ENCODE results near the gene CCDC188.
A peak's percentile ranks its signal among the peaks of the same experiment; 100 is the strongest.

The CCDC188 gene

DNA sequence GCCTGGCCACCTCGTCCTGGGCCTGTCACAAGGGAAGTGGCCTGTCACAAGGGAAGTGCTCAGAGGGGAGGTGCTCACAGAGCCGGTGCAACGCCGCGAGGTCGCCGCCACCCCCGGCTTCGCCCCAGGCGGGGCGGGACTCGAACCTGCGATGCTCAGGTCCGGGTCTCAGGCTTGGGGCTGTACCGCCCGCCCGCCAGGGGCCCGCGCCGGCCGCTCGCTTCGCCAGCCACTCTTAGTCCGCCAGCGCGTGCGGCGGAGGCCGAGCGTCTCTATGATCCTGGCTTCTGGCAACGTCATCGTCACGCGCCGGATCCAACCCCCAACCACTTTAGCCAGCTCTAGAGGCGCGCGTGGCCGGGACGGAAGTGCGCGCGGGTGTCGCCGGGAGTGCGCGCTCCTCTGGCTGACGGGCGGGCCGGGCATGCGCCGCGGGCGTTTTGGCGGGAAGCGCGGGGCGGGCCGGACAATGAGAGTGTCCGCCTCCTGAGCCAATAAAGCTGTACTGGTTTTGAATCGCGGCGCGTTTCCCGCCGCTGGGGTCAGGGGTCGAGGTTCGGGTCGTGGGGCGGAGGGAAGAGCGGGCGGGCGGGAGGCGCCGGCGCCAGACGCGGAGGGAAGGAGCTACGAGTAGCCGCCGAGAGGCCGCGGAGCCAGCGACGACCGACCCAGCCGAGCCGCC, 33.8 kb downstream of the CCDC188 start, which contains the start of gene TRMT2A:
TRMT2A (minus strand) TSS at position 276 of the 682 bp plus-strand sequence. CDS start 320 bp downstream, outside the sequence.
- DNase-seq (ENCODE audit: low read depth), result peak; percentile 95

- DNase-seq (ENCODE audit: low read depth), result no peak
Observed at GRCh38 chr22:20116376-20116950, 34.4 kb downstream of the CCDC188 start.

DNA sequence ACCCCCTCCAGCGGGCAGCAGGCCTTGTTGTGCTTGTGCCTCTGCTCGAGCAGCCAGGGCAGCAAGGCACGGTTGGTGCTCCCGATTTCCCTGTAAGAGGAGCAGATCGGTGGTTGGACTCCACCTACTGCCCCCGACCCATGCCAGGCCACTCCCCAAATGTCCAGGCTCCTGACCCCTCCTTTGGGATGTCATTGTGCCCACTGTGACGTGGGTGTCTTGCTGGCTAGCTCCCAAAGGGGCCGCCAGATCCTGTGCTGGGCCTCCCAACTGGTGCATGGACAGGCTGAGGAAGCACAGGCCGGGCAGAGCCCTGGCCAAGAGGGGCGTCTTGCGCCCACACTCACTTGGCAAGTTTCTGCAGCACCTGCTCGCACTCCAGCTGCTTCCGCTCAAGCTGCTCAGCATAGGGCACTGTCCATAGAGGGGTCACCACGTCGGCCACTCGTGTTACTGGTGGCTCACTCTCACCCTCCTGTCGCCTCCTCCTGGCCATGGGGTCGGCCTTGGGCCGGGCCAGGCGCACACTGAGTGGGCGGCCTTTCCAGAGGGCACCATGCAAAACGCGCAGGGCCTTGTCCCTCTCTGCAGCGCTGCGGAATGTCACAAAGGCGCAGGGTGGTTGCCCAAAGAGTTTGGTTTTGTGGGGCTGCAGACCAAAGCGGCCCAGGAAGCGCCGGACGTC, 35.0 kb downstream of the CCDC188 start, which contains the start of gene RANBP1:
RANBP1 (plus strand) TSS at position 414 of the 685 bp plus-strand sequence; CDS start at position 495, 81 bp downstream.
- DNase-seq (ENCODE audit: low read depth), result no peak

DNA sequence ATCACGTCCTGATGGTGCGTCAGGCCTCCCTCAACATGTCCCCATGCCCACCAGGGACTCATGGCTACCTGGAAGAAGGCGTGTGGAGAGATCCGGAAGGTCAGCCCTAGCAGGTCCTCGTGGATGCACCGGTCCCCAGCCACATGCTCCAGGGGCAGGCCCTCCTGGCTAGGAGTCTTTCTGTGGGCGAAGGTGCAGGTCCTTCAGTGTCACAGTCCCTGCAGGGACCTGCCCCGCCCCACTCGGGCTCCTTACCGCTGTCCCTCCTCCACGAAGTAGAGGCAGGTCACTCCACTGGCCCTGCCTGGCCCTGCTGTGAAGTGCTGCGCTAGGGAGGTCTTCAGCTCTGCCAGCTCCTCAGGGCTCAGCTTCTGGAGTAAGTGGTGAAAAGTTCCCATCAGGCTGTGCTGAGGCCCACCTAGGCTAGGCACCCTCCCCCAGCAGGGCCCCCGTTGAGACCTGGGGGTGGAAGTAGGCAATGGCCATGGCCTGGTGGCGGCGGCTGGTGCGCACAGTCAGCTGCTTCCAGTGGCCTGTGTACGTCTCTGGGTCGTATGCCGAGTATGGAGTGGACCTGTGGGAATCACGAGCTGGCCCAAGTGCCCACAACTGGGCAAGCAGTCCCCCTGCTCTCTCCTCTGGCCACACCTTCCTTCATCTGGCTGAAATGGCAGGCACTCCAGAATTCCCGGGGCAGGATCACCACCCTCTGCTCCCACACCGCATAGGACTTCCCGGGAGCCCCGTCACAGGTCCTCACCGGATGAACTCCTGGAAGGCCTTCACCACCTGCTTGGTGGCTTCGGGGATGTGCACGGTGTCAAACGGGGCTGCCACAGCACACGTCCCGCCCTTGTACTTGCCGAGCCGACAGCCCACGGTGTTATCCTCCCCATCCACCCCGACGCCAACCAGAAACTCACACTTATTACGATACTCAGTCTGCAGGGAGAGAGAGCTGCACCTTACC, 36.1 kb downstream of the CCDC188 start:
- no peak for DNase-seq (ENCODE audit: low read depth)

DNA sequence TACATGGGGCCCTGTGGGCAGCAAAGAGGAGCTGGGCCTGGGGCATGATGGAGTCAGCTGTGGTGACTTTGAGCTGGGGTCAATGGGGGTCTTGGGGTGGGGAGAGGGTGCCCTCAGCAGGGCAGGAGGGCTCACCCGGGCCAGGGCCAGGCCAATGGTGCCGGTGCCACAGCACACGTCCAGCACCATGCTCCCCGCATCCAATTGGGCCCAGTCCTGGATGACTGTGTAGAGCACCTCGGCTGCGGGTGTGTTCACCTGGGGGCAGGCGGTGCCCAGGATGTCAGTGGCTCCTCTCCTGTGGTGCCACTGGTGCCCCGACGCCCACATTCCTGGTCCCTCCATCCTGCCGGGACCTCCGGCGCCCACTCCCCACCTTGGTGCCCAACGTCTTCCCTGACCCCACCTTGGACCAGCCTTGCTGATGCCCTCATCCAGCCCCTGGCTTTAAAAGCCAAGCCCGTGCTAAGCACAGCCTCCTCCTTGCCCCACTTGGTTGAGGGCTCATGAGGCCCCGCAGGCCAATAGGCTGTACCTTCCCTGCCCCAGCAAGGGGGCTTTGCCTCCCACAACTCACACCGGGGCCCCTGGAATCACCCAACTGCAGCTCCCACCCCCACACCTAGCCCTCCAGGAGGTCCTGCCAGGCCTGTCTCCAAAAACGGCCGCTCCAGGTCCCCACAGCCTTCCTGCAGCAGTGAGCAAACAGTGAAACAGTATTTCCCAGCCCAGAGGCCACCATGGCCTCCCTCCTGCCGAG, 37.1 kb downstream of the CCDC188 start:
- no peak for DNase-seq (ENCODE audit: low read depth)

GRCh38 chr22:20112623-20113511, 38.0 kb downstream of the CCDC188 start:
- no peak for DNase-seq (ENCODE audit: low read depth)

DNA sequence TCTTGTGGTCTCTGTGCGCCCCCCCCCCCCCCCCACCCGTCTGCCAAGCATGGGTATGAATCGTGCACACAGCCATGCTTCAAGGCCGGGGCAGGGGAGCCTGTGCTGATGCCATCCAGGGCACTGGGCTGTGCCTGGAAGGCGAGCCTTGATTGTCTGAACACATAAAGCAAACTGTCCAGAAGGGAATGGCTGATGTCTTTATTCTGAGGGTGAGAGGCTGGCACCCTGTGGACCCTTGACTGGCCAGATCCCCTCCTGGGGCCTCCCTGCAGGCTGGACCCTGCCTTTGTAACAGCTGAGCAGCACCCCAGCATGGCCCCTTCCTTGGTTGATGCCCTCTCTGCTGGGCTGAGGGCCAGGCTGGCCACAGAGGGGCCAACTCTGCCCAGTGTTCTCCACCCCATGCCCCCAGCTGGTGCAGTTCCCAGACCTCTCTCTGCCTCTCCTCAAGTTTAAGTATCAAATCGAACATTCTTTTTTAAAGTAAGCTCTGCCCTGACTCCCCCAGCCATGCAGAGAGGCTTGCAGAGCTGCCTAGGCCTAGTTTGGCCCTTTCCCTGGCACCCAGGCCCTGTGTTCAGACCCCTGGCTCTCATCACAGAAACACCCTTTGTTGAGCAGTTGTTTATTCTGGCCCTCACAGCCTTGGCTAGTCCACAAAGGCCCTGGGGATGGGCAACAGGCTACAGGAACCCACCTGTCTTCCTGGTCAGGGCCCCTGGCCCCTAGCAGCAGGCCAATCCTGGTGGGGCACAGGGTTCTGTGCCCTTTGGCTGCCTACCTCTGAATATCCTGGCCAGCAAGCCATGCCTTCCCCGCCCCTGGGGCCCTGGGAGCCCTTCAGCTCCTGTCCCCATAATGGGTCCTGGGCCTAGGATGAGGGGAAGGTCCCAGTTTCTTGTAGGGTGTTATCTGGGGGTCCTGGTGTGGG, 38.9 kb downstream of the CCDC188 start:
- no peak for DNase-seq (ENCODE audit: low read depth)

DNA sequence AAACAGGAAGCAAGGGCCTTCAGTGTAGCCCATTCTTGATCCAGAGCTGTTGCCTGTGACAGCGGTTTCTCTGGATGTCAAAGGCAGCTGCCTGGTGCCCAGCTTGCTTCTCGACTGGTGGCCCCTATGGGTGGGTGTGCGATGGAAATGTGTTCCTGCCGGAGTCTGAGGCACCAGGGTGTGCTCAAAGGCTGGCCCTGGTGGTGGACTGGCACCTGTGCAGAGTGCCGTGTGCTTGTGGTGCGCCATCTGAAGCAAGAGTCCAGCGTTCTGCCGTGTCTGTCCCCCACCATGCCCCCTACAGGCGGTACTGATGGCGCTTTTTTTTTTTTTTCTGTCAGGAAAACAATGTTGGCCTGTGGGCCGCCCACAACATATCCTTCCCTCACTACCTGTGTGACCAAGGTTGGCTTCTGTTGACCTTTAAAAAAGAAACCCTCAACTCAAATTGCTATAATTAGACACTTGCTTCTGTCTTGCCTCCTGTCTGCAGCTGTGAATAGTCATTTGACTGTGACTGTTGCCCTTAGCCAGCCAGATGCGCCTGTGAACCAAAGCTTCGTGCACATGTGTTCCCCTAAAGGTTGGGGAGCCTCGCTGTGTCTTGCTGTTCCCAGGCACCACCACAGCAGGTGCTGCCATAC, 39.7 kb downstream of the CCDC188 start:
- no peak for DNase-seq (ENCODE audit: low read depth)

DNA sequence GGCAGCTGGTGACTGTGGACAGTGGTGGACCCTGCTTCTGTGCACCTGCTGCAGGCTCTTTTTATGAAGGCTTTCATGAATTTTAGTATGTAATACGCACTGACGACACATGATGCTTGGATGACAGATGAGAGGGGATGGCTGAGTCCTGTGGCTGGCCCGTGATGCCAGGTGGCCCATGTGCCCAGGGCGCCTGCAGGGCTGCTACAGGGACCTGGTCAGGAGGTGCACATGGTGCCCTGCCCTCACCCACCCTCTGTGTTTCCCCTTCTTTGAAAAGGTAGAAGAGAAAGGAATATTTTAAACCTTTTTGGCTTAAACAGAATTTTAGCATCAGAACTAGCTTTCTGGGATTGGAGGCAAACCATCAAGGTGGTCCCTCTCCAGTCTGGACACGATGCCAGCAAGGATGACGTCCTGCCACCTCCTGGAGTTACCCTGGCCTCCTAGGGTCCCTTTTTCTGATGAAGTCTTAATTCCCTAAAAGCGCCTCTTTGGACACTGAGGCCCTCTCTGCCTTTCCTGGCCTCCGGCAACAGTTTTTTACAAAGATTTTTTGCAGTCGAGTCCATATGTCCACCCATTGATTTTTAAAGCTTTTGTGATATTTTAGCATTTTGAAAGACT, 40.4 kb downstream of the CCDC188 start:
- DNase-seq (ENCODE audit: low read depth), result no peak

GRCh38 chr22:20109411-20110358, 41.2 kb downstream of the CCDC188 start:
- DNase-seq (ENCODE audit: low read depth), result no peak

DNA sequence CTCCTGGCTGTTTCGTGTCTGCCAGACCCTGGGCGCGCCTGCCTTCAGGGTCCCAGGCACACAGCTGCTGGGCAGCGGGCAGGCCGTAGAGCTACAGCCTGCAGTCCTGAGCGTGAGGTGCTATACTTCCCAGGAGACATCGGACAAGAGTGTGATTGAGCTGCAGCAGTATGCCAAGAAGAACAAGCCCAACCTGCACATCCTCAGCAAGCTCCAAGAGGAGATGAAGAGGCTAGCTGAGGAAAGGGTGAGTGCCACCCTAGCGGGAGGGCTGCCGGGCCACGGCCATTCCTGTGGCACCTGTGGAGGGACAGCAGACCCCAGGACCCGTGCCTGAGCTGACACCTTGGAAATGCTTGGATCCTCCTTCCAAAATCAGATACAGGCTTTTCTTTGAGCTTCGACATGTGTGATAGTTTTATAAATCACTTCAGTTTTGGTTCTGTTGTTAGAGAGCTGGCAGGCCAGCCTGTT, 42.1 kb downstream of the CCDC188 start:
- DNase-seq (ENCODE audit: low read depth), result no peak

GRCh38 chr22:20107951-20108756, 42.7 kb downstream of the CCDC188 start:
- no peak for DNase-seq (ENCODE audit: low read depth)

- no peak for DNase-seq (ENCODE audit: low read depth)
Observed at GRCh38 chr22:20107471-20107901, 43.4 kb downstream of the CCDC188 start.

GRCh38 chr22:20106849-20107237, 44.0 kb downstream of the CCDC188 start:
- DNase-seq (ENCODE audit: low read depth), result no peak

- DNase-seq (ENCODE audit: low read depth), result no peak
Observed at GRCh38 chr22:20106205-20106848, 44.5 kb downstream of the CCDC188 start.

Measured in T-helper 22 cell (primary cell).